Fibroblast of pulmonary artery (primary cell): Measurements from ENCODE around the gene LTBP1.

ENCODE experiments used
- DNase-seq: peaks from one replicate; pipeline ENCODE4 v3.0.0-alpha.2; 2010; ENCODE audit warnings: low read depth
- H3K4me3 ChIP-seq: replicated peaks from 2 replicates; pipeline ENCODE4 v1.5.1; 2011; ENCODE audit warnings: low read depth, mild to moderate bottlenecking, control low read depth, low read length, moderate library complexity
- TF ChIP-seq, protein P1 (sequence below): IDR thresholded peaks from 2 replicates; pipeline ENCODE4 v1.5.1; 2011; ENCODE audit warnings: mild to moderate bottlenecking, control low read depth, low read length, inconsistent platforms; ENCODE audit errors: missing control alignments

Gene LTBP1

DNA sequence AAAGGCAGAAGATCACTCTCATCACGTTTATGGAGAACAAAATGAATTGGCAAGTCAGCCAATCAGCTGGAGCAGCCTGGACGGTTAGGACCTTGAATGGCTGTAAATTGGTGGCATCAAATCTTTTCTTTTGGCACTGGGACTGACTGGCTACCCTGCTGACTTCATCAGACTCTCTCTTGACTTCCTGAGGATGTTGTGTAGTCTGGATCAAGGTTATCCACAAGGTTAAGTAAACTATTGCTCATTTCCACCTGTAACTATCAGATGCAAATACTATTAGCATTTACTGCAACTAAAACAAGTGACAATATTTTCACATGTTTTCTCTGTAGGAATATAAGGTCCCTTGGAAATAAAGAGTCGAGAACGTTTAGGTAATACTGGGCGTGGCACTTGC, 395.4 kb downstream of the LTBP1 start:
- DNase-seq, result peak; percentile 21
- TF ChIP-seq, protein P1, sequence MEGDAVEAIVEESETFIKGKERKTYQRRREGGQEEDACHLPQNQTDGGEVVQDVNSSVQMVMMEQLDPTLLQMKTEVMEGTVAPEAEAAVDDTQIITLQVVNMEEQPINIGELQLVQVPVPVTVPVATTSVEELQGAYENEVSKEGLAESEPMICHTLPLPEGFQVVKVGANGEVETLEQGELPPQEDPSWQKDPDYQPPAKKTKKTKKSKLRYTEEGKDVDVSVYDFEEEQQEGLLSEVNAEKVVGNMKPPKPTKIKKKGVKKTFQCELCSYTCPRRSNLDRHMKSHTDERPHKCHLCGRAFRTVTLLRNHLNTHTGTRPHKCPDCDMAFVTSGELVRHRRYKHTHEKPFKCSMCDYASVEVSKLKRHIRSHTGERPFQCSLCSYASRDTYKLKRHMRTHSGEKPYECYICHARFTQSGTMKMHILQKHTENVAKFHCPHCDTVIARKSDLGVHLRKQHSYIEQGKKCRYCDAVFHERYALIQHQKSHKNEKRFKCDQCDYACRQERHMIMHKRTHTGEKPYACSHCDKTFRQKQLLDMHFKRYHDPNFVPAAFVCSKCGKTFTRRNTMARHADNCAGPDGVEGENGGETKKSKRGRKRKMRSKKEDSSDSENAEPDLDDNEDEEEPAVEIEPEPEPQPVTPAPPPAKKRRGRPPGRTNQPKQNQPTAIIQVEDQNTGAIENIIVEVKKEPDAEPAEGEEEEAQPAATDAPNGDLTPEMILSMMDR, result no peak
- H3K4me3 ChIP-seq, result no peak overlapping the region

- H3K4me3 ChIP-seq, result no peak overlapping the region
- no peak for DNase-seq
- TF ChIP-seq, protein P1, result no peak
These were observed 396.0 kb downstream of the LTBP1 start for GRCh38 chr2:33342705-33343104.

DNA sequence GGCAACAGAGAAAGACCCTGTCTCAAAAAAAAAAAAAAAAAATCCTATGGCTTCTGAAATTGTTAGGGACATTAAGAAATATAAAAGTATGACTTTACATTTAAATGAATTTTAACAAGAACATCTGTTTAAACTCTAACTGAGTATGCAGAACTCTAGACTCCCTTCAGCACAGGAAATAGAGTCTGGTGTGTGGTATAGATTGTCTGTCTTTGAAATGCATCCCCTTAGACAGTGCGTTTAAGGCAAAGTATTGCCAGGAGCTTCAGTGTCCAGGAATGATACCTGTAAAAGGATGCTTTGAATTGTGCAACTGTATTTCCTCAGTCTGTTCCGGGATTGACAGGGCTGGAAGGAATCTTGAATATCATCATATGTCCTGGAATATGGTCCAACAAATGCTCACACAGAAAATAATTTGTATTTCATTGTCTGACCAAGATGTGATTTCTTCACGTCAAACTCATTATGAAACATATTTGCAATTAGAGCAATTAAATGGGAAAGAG, 396.7 kb downstream of the LTBP1 start:
- TF ChIP-seq, protein P1, result no peak
- no peak for DNase-seq
- H3K4me3 ChIP-seq, result no peak overlapping the region

GRCh38 chr2:33344230-33344629, 397.5 kb downstream of the LTBP1 start:
- TF ChIP-seq, protein P1, result no peak
- H3K4me3 ChIP-seq, result no peak overlapping the region

GRCh38 chr2:33347856-33348255, 401.1 kb downstream of the LTBP1 start:
- TF ChIP-seq, protein P1, result no peak
- no peak for DNase-seq

More at GRCh38 chr2:33344230-33344629, 397.5 kb downstream of the LTBP1 start:
- no peak for DNase-seq

DNA sequence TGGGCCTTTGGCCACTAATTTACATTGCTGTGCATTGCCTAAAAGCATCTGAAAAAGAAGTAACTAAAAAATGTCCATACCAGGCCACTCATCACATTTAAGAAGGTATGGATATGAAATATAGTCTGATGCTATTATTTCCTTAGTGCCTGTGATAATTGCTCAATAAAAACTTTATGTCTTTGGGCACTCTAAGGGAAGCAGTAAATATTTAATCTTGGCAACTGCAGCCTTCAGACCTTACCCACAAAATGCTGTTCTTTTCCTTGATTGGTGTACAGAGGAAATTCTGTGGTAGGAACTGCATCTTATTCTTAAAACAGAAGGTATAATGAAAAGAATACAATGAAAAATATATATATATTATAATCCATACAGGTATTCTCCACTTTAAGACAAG, 403.9 kb downstream of the LTBP1 start:
- DNase-seq, result no peak
- TF ChIP-seq, protein P1, result no peak
- H3K4me3 ChIP-seq, result no peak overlapping the region

More at GRCh38 chr2:33347856-33348255, 401.1 kb downstream of the LTBP1 start:
- no peak overlapping the region for H3K4me3 ChIP-seq

- TF ChIP-seq, protein P1, result no peak
- H3K4me3 ChIP-seq, result no peak overlapping the region
- DNase-seq, result no peak
These were observed 405.0 kb downstream of the LTBP1 start for GRCh38 chr2:33351781-33352180.
